KMS-11 (cell line): ENCODE results near the gene PSTK.

Source experiments
- H2AFZ ChIP-seq: fragments of 200-600 bp; sonication (generic); 2 replicates; pipeline ENCODE4 v1.6.1; 2016; ENCODE audit warnings: antibody characterized with exemption, mixed run types, low read depth
- H3K27ac ChIP-seq: fragments of 200-600 bp; sonication (generic); 2 replicates; pipeline ENCODE4 v1.6.1; 2016; ENCODE audit warnings: mild to moderate bottlenecking, mixed run types
- H3K27me3 ChIP-seq: fragments of 200-600 bp; sonication (generic); 2 replicates; pipeline ENCODE4 v1.6.1; 2017; ENCODE audit warnings: mild to moderate bottlenecking, low read depth, mixed run types, moderate library complexity; ENCODE audit not compliant: insufficient read depth
- H3K36me3 ChIP-seq: fragments of 200-600 bp; sonication (generic); 2 replicates; pipeline ENCODE4 v1.6.1; 2017; ENCODE audit warnings: mild to moderate bottlenecking, mixed run types; ENCODE audit not compliant: insufficient read depth
- H3K4me1 ChIP-seq: fragments of 200-600 bp; sonication (generic); 2 replicates; pipeline ENCODE4 v1.6.1; 2016; ENCODE audit warnings: mild to moderate bottlenecking, low read depth, mixed run types; ENCODE audit not compliant: poor library complexity, severe bottlenecking
- H3K4me2 ChIP-seq: fragments of 200-600 bp; sonication (generic); 2 replicates; pipeline ENCODE4 v1.7.0; 2016; ENCODE audit warnings: mild to moderate bottlenecking, mixed run types
- H3K4me3 ChIP-seq: fragments of 200-600 bp; sonication (generic); IDR thresholded peaks from 2 replicates; pipeline ENCODE4 v1.6.1; 2017; ENCODE audit warnings: low read depth, low read length, mixed read lengths; ENCODE audit not compliant: insufficient read depth
- H3K79me2 ChIP-seq: fragments of 200-600 bp; sonication (generic); 2 replicates; pipeline ENCODE4 v1.6.1; 2016; ENCODE audit warnings: low read depth, mixed run types; ENCODE audit not compliant: insufficient read depth
- H3K9ac ChIP-seq: fragments of 200-600 bp; sonication (generic); 2 replicates; pipeline ENCODE4 v1.6.1; 2016; ENCODE audit warnings: mild to moderate bottlenecking, mixed run types
- H4K20me1 ChIP-seq: fragments of 200-600 bp; sonication (generic); 2 replicates; pipeline ENCODE4 v1.6.1; 2016; ENCODE audit warnings: mild to moderate bottlenecking, mixed run types; ENCODE audit not compliant: insufficient read depth
- CTCF ChIP-seq: fragments of 200-600 bp; sonication (generic); conservative IDR thresholded peaks from 2 replicates; pipeline ENCODE4 v1.6.1; 2017; ENCODE audit warnings: low read depth, mild to moderate bottlenecking, antibody characterized with exemption, low read length, moderate library complexity, mixed read lengths

The PSTK gene

DNA sequence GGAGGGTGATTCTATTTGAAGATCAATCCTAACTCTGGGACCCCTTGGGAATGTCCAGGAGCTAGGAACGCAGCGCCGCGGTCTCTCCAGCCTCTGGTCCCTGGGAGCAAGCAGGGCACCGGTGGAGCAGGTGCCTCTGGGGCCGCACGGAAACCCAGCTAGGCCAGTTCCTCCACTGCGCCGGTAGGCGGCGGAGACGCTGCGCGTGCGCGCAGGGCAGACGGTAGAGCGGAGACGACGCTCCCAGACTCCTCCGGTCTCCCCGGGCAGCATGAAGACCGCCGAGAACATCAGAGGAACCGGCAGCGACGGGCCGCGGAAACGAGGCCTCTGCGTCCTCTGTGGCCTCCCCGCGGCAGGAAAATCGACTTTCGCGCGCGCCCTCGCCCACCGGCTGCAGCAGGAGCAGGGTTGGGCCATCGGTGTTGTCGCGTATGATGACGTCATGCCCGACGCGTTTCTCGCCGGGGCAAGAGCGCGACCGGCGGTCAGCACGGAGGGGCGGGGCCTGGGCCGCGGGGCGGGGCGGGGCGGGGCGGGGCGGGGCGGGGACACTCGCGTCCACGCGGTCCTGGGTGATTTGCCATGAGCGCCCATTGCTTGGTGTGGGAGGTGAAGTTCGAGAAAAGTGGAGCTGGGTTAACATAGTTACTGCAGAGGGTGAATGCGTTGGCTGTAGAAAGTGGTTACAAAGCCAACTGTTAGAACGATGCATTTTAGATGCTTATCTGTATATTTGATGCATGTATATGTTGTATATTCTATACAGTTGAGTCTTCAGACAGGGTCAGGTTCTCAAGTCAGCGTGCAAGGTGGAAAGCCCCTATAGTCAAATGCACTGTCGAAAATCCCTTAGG, at the start of gene PSTK:
PSTK (plus strand) TSS at position 193 of the 857 bp plus-strand sequence; CDS start at position 272, 79 bp downstream.
- Histone ChIP-seq H3K36me3 (no peaks in the 10 kb centered on the region), H4K20me1 (no peaks in the 10 kb centered on the region), H3K79me2 (no peaks in the 10 kb centered on the region), H2AFZ (peak within 1 kb of the TSS; percentile 73), H3K27ac (peak within 1 kb of the TSS; percentile 95), H3K4me1 (peaks cover 20% of the 10 kb centered on the region), H3K9ac (peak within 1 kb of the TSS; percentile 94), H3K4me2 (peak within 1 kb of the TSS; percentile 99), H3K4me3 (no peak within 1 kb of the TSS), H3K27me3 (no peaks in the 10 kb centered on the region)
- peak; percentile 76 for TF ChIP-seq CTCF

- no peak overlapping the region for H2AFZ ChIP-seq
- no peaks in the 10 kb centered on the region for H3K4me1 ChIP-seq
- H3K79me2 ChIP-seq = no peaks in the 10 kb centered on the region
- no peaks in the 10 kb centered on the region for H3K36me3 ChIP-seq
- H3K27ac ChIP-seq = no peak overlapping the region
- TF ChIP-seq CTCF = no peak
- H3K9ac ChIP-seq = no peak overlapping the region
- H3K4me3 ChIP-seq = no peak overlapping the region
- H3K27me3 ChIP-seq = no peaks in the 10 kb centered on the region
- no peaks in the 10 kb centered on the region for H4K20me1 ChIP-seq
- H3K4me2 ChIP-seq = no peak overlapping the region
These were observed 48.9 kb upstream of the PSTK start for GRCh38 chr10:122931088-122931906.

DNA sequence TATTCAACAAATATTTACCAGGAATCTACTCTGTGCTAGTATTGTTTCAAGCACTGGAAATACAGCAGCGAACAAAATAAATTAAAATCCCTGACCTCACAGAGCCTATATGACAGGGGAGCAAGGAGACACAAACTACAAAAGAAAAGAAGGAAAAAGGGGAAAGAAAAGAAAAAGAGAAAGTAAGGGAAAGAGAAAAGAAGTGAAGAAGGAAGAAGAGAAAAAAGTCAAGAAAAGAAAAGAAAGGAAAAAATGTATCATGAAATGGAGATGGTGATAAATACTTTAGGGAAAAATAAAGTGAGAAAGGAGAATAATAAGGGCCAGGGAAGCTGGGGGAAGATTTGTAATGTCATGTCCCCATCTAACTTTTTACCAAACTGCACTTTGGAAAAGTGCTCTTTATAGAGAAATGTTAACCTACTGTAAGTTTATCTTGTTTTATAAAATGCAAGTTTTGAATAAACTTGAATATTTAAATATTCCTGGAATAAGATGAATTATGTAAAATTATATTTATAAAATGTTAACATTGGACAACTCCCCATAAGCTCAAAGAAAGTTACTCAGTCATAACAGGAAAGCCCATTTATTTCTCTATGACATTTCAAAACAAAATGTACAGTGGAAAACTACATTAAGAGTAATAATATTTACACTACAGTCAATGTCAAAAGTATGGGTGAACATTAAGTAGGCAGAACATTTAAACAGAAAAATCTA, 40.9 kb upstream of the PSTK start:
- H3K36me3 ChIP-seq = no peaks in the 10 kb centered on the region; the same call in 1 of the 2 replicates
- no peak overlapping the region for H3K4me2 ChIP-seq
- no peak overlapping the region for H3K4me3 ChIP-seq
- no peak overlapping the region for H3K27ac ChIP-seq
- no peaks in the 10 kb centered on the region for H4K20me1 ChIP-seq
- no peaks in the 10 kb centered on the region for H3K79me2 ChIP-seq
- no peaks in the 10 kb centered on the region for H3K4me1 ChIP-seq
- H2AFZ ChIP-seq = no peak overlapping the region
- H3K27me3 ChIP-seq = no peaks in the 10 kb centered on the region
- no peak overlapping the region for H3K9ac ChIP-seq
- no peak for TF ChIP-seq CTCF

DNA sequence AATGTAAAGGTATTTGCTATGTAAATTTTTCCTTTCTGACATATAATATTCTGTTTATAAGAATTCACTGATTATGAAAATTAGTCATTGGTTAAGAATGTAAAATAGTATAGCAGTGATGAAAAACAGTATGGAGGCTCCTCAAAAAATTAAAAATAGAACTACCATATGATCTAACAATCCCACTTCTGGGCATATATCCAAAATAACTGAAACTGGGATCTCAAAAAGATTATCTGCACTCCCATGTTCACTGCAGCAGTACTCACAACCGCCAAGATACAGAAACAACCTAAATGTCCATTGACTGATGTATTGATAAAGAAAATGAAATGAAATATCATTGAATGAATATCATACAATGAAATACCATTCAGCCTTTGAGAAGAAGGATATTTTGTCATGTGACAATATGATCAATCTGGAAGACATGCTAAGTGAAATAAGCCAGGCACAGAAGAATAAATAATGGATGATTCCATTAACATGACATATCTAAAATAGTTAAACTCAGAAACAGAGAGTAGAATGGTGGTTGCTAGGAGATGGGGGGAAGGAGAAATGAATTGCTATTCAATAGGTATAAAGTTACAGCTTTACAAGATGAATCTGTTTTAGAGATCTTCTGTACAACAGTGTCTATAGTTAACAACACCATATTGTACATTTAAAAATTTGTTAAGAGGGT, 40.2 kb upstream of the PSTK start:
- H3K36me3 ChIP-seq = no peaks in the 10 kb centered on the region; the same call in 1 of the 2 replicates

More for the DNA sequence above, 40.2 kb upstream of the PSTK start:
- Histone ChIP-seq H3K4me1 (no peaks in the 10 kb centered on the region), H3K4me2 (no peak overlapping the region), H3K27ac (no peak overlapping the region), H3K4me3 (no peak overlapping the region), H3K9ac (no peak overlapping the region), H3K79me2 (no peaks in the 10 kb centered on the region), H3K27me3 (no peaks in the 10 kb centered on the region), H4K20me1 (no peaks in the 10 kb centered on the region), H2AFZ (no peak overlapping the region)
- no peak for TF ChIP-seq CTCF
